T-helper 2 cell (primary cell): Measurements from ENCODE around the gene PKDREJ.

Source experiments
- DNase-seq, 5 experiments: peaks; one replicate each; pipeline versions ENCODE4 v3.0.0 to v3.0.0-alpha.2; 2012 to 2022

Gene PKDREJ

GRCh38 chr22:46233231-46233630, 29.9 kb downstream of the PKDREJ start:
- no peak for DNase-seq

- no peak for DNase-seq
These were observed 32.8 kb downstream of the PKDREJ start for GRCh38 chr22:46230262-46230901.

GRCh38 chr22:46229701-46230100, 33.4 kb downstream of the PKDREJ start:
- no peak for DNase-seq

- no peak for DNase-seq
These were observed 36.6 kb downstream of the PKDREJ start for GRCh38 chr22:46226577-46226976.

- no peak for DNase-seq
These were observed 37.5 kb downstream of the PKDREJ start for GRCh38 chr22:46225631-46226030.

GRCh38 chr22:46224898-46225290, 38.2 kb downstream of the PKDREJ start:
- no peak for DNase-seq

- no peak for DNase-seq
These were observed 38.9 kb downstream of the PKDREJ start for GRCh38 chr22:46224044-46224897.

- DNase-seq: no peak
These were observed 42.2 kb downstream of the PKDREJ start for GRCh38 chr22:46220921-46221320.

GRCh38 chr22:46219636-46220035, 43.5 kb downstream of the PKDREJ start:
- DNase-seq: peak in 1 of 5 experiments; percentile 65

- DNase-seq: no peak
These were observed 48.5 kb downstream of the PKDREJ start for GRCh38 chr22:46214616-46215015.

- DNase-seq: no peak
These were observed 49.0 kb downstream of the PKDREJ start for GRCh38 chr22:46214149-46214548.

GRCh38 chr22:46213052-46213451, 50.1 kb downstream of the PKDREJ start:
- DNase-seq: peak in 1 of 5 experiments; percentile 68

- DNase-seq: no peak
These were observed 50.9 kb downstream of the PKDREJ start for GRCh38 chr22:46212195-46212594.

GRCh38 chr22:46209262-46209661, 53.9 kb downstream of the PKDREJ start:
- no peak for DNase-seq
